Measurements from ENCODE around the gene TLL1.

GRCh38 chr4:165867961-165868360 is 5.1 kb upstream of the TLL1 start:
- TF ChIP-seq CTCF (IDR thresholded peaks at IDR 0.05) (no peak), POLR2A (IDR thresholded peaks at IDR 0.05) (no peak)

Data from esophagus squamous epithelium (tissue), 4 donors.